ENCODE data around the gene PRKCZ. TPM values are rescaled to one million over a fixed set of nuclear protein-coding genes. Genes with fewer than 3 reads are reported as not detected.

Gene PRKCZ
- total RNA-seq, 1 donor from 2014 or later: 17.9 TPM

DNA sequence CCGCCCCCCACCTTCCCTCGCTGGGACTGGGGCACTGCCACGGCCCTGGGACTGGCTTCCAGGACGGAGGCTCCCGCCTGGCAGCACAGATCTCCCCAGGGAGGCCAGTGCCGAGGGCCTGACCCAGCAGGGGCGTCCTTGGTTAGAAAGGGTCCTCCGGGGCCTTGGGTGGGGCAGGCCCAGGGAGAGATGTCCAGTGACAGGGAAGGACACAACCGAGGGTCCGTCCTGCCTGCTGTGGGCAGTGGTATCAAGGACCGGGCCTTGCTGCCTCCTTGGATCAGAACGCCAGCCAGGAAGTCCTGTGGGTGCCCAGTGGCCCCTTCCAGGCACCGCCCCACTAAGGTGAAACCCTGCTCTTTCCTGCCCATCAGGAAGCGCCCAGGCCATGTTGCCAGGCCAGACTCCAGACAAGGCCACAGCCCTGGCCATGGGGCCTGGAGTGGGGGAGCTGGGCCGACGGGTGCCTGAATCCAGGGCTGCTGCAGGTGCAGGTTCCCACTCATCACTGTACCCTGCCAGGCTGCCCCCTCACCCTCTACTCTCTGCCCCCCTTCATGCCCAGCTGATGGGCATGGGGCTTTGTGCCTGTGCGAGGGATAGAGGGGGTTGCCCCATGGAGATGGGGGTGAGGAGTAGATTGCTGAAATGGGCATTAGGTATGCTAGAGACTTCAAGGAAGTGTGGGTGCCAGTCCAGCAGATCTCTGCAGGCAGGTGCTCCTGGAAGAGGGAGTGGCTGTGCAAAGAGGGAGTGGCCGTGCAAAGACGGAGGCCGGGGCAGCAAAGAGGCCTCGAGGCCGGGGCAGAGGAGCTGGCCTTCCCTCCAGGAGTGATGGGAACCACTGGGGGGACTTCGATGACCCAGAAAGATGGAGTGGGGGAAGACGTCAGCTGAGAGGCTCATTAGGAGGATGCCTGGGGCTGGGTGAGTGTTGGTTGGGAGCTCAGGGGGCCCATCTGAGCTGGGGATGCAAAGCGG lies 2.2 kb upstream of the PRKCZ start:
- Histone ChIP-seq H3K27ac (no peak overlapping the region), H3K4me1 (peaks cover 44% of the 10 kb centered on the region), H3K36me3 (no peaks in the 10 kb centered on the region), H3K27me3 (no peaks in the 10 kb centered on the region), H3K4me3 (no peak overlapping the region), H3K9me3 (no peaks in the 10 kb centered on the region)
- TF ChIP-seq POLR2A (IDR thresholded peaks at IDR 0.05): no peak
- TF ChIP-seq POLR2AphosphoS5 (IDR thresholded peaks at IDR 0.05; ENCODE audit: insufficient read depth in 1 of 2, low read depth in 1 of 2): no peak
- TF ChIP-seq, protein P1, sequence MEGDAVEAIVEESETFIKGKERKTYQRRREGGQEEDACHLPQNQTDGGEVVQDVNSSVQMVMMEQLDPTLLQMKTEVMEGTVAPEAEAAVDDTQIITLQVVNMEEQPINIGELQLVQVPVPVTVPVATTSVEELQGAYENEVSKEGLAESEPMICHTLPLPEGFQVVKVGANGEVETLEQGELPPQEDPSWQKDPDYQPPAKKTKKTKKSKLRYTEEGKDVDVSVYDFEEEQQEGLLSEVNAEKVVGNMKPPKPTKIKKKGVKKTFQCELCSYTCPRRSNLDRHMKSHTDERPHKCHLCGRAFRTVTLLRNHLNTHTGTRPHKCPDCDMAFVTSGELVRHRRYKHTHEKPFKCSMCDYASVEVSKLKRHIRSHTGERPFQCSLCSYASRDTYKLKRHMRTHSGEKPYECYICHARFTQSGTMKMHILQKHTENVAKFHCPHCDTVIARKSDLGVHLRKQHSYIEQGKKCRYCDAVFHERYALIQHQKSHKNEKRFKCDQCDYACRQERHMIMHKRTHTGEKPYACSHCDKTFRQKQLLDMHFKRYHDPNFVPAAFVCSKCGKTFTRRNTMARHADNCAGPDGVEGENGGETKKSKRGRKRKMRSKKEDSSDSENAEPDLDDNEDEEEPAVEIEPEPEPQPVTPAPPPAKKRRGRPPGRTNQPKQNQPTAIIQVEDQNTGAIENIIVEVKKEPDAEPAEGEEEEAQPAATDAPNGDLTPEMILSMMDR (IDR thresholded peaks at IDR 0.05): no peak
- intact Hi-C loops (cut with DNase I): loop anchor here (5.0 kb wide), 1 partner anchor 86 kb away; no protein-coding TSS in a partner anchor
- no peak for DNase-seq (ENCODE audit: extremely low spot score in 2 of 2)

DNA sequence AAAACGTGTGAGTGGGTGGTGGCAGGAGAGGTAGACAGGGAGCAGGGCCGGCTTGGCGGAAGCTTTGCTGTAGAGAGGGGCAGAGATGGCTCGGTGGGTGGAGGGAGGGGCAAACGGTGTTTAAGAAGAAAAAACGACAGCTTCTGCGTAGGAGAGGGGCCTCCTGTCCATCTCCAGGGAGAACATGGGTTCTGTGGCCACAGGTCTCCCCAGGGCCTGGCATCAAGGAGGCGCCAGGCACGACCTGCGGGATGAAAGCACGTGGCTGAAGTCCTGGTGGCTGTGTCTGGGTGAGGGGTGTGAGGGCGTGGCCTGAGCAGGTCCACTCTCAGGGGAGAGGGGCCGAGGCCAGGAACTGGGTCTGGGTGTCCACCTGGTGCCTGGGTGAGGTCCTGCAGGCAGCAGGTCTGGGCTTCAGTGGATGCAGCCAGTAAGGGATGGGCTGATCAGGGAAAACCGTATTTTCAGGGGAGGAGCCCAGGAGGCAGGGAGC lies 940 bp upstream of the PRKCZ start:
- DNase-seq (ENCODE audit: extremely low spot score in 2 of 2): no peak
- no peak overlapping the region for H3K27ac ChIP-seq
- no peaks in the 10 kb centered on the region for H3K27me3 ChIP-seq
- no peaks in the 10 kb centered on the region for H3K36me3 ChIP-seq
- intact Hi-C loops (cut with DNase I): loop anchor here (5.0 kb wide), 1 partner anchor 87 kb away; no protein-coding TSS in a partner anchor
- TF ChIP-seq, protein P1 (IDR thresholded peaks at IDR 0.05): no peak
- TF ChIP-seq POLR2A (IDR thresholded peaks at IDR 0.05) (no peak), POLR2AphosphoS5 (IDR thresholded peaks at IDR 0.05; ENCODE audit: insufficient read depth in 1 of 2, low read depth in 1 of 2) (no peak)
- H3K4me1 ChIP-seq: peaks cover 44% of the 10 kb centered on the region
- no peaks in the 10 kb centered on the region for H3K9me3 ChIP-seq
- peak overlapping the region; percentile 56 to 67 for H3K4me3 ChIP-seq

DNA sequence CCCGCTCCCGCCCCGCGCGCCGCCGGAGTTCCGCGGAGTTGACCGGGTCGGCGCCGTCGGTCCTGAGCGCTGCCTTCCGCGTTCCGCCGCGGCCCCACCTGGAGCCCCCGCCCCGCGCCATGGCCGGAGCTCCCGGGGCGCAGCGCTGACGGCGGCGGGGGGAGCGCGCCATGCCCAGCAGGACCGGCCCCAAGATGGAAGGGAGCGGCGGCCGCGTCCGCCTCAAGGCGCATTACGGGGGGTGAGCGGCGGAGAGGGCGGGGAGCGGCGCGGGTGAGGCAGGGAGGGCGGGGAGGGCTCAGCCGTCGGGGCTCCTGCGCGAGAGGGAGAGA lies 216 bp downstream of the PRKCZ start:
- TF ChIP-seq POLR2AphosphoS5 (IDR thresholded peaks at IDR 0.05; ENCODE audit: insufficient read depth in 1 of 2, low read depth in 1 of 2) (no peak), POLR2A (IDR thresholded peaks at IDR 0.05) (no peak)
- TF ChIP-seq, protein P1 (IDR thresholded peaks at IDR 0.05): no peak
- no peaks in the 10 kb centered on the region for H3K9me3 ChIP-seq
- no peaks in the 10 kb centered on the region for H3K36me3 ChIP-seq
- intact Hi-C loops (cut with DNase I): no loop called here
- H3K4me3 ChIP-seq: peak overlapping the region; percentile 56 to 67
- H3K27me3 ChIP-seq: no peaks in the 10 kb centered on the region
- H3K27ac ChIP-seq: peak overlapping the region; percentile 55
- DNase-seq (ENCODE audit: extremely low spot score in 2 of 2): no peak
- peaks cover 32% of the 10 kb centered on the region for H3K4me1 ChIP-seq

DNA sequence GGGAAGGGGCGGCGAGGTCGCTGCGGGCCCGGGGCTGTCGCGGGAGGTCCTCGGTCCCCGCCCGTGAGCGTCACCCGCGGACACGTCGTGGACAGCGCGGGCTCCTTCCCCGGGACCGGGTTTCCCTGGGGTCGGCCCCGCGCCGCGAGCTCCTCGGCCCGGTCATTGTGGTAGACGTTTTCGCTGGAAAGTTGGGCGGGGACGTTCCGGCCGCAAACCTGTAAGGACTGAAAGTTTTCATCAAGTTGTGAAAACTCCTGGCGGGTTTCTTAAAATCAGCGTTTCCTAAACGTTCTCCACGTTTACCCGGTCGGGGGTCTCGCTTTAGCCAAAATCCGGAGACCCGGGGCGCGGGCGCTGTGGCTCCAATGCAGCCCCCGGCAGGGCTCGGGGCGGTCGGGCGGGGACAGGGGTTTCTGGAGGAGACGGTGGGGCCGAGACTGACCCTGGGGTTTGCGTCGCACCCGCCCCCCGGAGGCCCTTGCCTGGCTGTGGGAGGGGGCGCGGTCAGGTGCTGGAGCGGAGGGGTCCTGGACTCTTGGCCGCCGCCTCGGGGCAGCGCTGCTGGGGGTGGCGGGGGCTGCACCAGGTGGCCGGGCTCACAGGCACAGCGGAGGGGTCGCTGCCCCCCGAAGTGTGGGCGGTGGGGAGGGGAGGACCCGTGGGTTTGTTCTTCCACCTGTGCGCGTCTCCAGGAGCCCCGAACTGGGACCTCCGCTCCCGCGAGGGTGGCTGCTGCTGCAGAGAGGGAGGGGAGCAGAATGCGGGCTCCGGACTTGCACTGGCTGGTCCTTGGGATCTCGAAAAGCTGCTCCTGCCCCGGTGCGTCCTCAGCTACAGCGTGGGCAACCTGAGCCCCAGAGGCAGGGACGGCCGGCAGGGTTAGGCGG lies 827 bp downstream of the PRKCZ start:
- no peaks in the 10 kb centered on the region for H3K36me3 ChIP-seq
- H3K27me3 ChIP-seq: no peaks in the 10 kb centered on the region
- H3K4me3 ChIP-seq: peak overlapping the region; percentile 56 to 67
- H3K27ac ChIP-seq: peak overlapping the region; percentile 55
- peaks cover 26% of the 10 kb centered on the region for H3K4me1 ChIP-seq
- TF ChIP-seq POLR2A (IDR thresholded peaks at IDR 0.05) (no peak), POLR2AphosphoS5 (IDR thresholded peaks at IDR 0.05; ENCODE audit: insufficient read depth in 1 of 2, low read depth in 1 of 2) (no peak)
- TF ChIP-seq, protein P1 (IDR thresholded peaks at IDR 0.05): no peak
- no peak for DNase-seq (ENCODE audit: extremely low spot score in 2 of 2)
- intact Hi-C loops (cut with DNase I): no loop called here
- H3K9me3 ChIP-seq: no peaks in the 10 kb centered on the region

Measured in vagina (tissue), 2 donors.